Transverse colon (tissue), 4 donors: Measurements from ENCODE around the gene HIF1A. TPM values are rescaled to one million over a fixed set of nuclear protein-coding genes. Genes with fewer than 3 reads are reported as not detected.
"Not testable (repeated sequence)": the region's sequence is repeated elsewhere in the genome, so short reads cannot be mapped to it uniquely, and the experiment has no call there.

Experiments used
- DNase-seq: peaks from one replicate; pipeline ENCODE4 v3.0.0-alpha.2; 2019
- H3K27ac ChIP-seq, 4 donors: fragments of 200-600 bp; sonication (generic); 2 replicates each; pipeline ENCODE4 v1.5.1; 2016 to 2018; ENCODE audit warnings: inconsistent platforms in 4 of 4
- H3K27me3 ChIP-seq: fragments of 200-600 bp; sonication (generic); 2 replicates; pipeline ENCODE4 v1.5.1; 2017; ENCODE audit warnings: inconsistent platforms
- H3K36me3 ChIP-seq, 4 donors: fragments of 200-600 bp; sonication (generic); 2 replicates each; pipeline ENCODE4 v1.5.1; 2017 to 2019; ENCODE audit warnings: inconsistent platforms in 4 of 4
- H3K4me1 ChIP-seq, 4 donors: fragments of 200-600 bp; sonication (generic); 2 replicates each; pipeline ENCODE4 v1.5.1; 2017 to 2020; ENCODE audit warnings: inconsistent platforms in 4 of 4
- H3K4me3 ChIP-seq, 4 donors: fragments of 200-600 bp; sonication (generic); 1 replicate in 1 of 4; 2 replicates in 3 of 4; pipeline versions ENCODE4 v1.5.1 to v1.6.1; 2017 to 2019; ENCODE audit warnings: inconsistent platforms in 4 of 4
- H3K9me3 ChIP-seq, 2 donors: fragments of 200-600 bp; sonication (generic); 2 replicates each; pipeline ENCODE4 v1.5.1; 2017 to 2019; ENCODE audit warnings: inconsistent platforms in 2 of 2
- CTCF ChIP-seq, 5 experiments: fragments of 200-600 bp in 3 of 5; fragments of 450-650 bp in 2 of 5; sonication (generic) in 3 of 5; IDR thresholded peaks; 1 replicate in 2 of 5; 2 replicates in 3 of 5; pipeline ENCODE4 v1.5.1; 2016 to 2017; ENCODE audit warnings: antibody characterized with exemption in 5 of 5, inconsistent platforms in 3 of 5, mild to moderate bottlenecking in 2 of 5, moderate library complexity in 1 of 5
- EP300 ChIP-seq: sonication (generic); formaldehyde crosslinking; IDR thresholded peaks from one replicate; pipeline ENCODE4 v1.6.1; 2017; ENCODE audit warnings: antibody characterized with exemption, low read depth
- POLR2A ChIP-seq: fragments of 450-650 bp; IDR thresholded peaks from one replicate; pipeline ENCODE4 v1.6.1; 2016; ENCODE audit warnings: antibody characterized with exemption, mild to moderate bottlenecking, moderate library complexity
- POLR2AphosphoS5 ChIP-seq, 3 donors: sonication (generic); formaldehyde crosslinking; IDR thresholded peaks; one replicate each; pipeline ENCODE4 v1.6.1; 2016; ENCODE audit warnings: antibody characterized with exemption in 3 of 3
- WGBS, 2 donors: methylation state at CpG; one replicate each; pipeline ENCODE4 v1.1.5; 2018; ENCODE audit warnings: low coverage in 1 of 2; 5-methylcytosine and 5-hydroxymethylcytosine counted together
- in situ Hi-C, 4 donors: fragments of 200-750 bp; cut with MboI; loops; one replicate each; pipeline versions ENCODE4 v1.15.0 to v1.15.1; 2017; ENCODE audit warnings: low sequenced_read_pairs in 3 of 4, low pct_ligation_motif_present in 1 of 4, low pct_unique_long_range_greater_than_20kb in 1 of 4
- intact Hi-C: fragments of 100-400 bp; cut with DNase I; formaldehyde crosslinking; loops from one replicate; pipeline ENCODE4 v1.15.1; 2023; ENCODE audit warnings: low total_unique reads
- total RNA-seq, 4 donors: library from RNA; depleted of rRNA; stranded (reverse); fragments of >200 nt; gene quantifications; one replicate each; pipeline ENCODE4 v1.1.0, GENCODE V29; 2016

Gene HIF1A
- total RNA-seq, 4 donors from 2014 or later = 27.9 to 103 (median 76.1) TPM

- no peak for DNase-seq
- H3K27me3 ChIP-seq = no peaks in the 10 kb centered on the region
- peaks cover 0 to 62% (median 22%) of the 10 kb centered on the region in 4 donors for H3K4me1 ChIP-seq
- no peaks in the 10 kb centered on the region for H3K9me3 ChIP-seq
- intact Hi-C loops = no loop called here
- in situ Hi-C loops = no loop called here
- no peak for TF ChIP-seq POLR2AphosphoS5 (IDR thresholded peaks at IDR 0.05)
- H3K27ac ChIP-seq = no peak overlapping the region
- no peaks in the 10 kb centered on the region for H3K36me3 ChIP-seq
- no peak overlapping the region for H3K4me3 ChIP-seq
- 78% methylated on average over 3 of the region's 3 CpGs for WGBS, 2 donors
These were observed 9.2 kb downstream of the HIF1A start for GRCh38 chr14:61704554-61704953.

- 63 to 64% methylated on average over 1 of the region's 1 CpG for WGBS, 2 donors
- in situ Hi-C loops = no loop called here
- H3K36me3 ChIP-seq = no peaks in the 10 kb centered on the region
- no peak overlapping the region for H3K4me3 ChIP-seq
- H3K9me3 ChIP-seq = no peaks in the 10 kb centered on the region
- TF ChIP-seq POLR2A = no peak
- no peak for TF ChIP-seq CTCF (IDR thresholded peaks at IDR 0.05)
- TF ChIP-seq POLR2AphosphoS5 (IDR thresholded peaks at IDR 0.05) = no peak
- TF ChIP-seq EP300 = no peak
- intact Hi-C loops = no loop called here
- H3K27ac ChIP-seq = no peak overlapping the region
- H3K4me1 ChIP-seq = peaks cover 0 to 62% (median 22%) of the 10 kb centered on the region in 4 donors
- no peak for DNase-seq
- H3K27me3 ChIP-seq = no peaks in the 10 kb centered on the region
These were observed 9.7 kb downstream of the HIF1A start for GRCh38 chr14:61705017-61705416.

GRCh38 chr14:61706096-61706690 lies 10.9 kb downstream of the HIF1A start:
- H3K4me3 ChIP-seq = no peak overlapping the region
- H3K4me1 ChIP-seq = peaks cover 0 to 61% (median 24%) of the 10 kb centered on the region in 4 donors
- H3K36me3 ChIP-seq = no peaks in the 10 kb centered on the region
- no peaks in the 10 kb centered on the region for H3K9me3 ChIP-seq
- no peaks in the 10 kb centered on the region for H3K27me3 ChIP-seq
- H3K27ac ChIP-seq = no peak overlapping the region
- in situ Hi-C loops (no loop called here), intact Hi-C loops (no loop called here)
- no peak for TF ChIP-seq EP300
- no peak for TF ChIP-seq POLR2AphosphoS5 (IDR thresholded peaks at IDR 0.05)
- 62 to 70% methylated on average over 3 of the region's 3 CpGs for WGBS, 2 donors
- no peak for DNase-seq

- H3K9me3 ChIP-seq, H3K27me3 ChIP-seq, DNase-seq, intact Hi-C loops, in situ Hi-C loops, H3K27ac ChIP-seq, H3K4me3 ChIP-seq, H3K36me3 ChIP-seq: not testable (repeated sequence)
- WGBS, 2 donors = 89 to 100% methylated on average over 1 to 3 of the region's 4 CpGs
- H3K4me1 ChIP-seq = peaks cover 0 to 69% (median 33%) of the 10 kb centered on the region in 4 donors
These were observed 12.5 kb downstream of the HIF1A start for GRCh38 chr14:61707774-61708173.

- H3K9me3 ChIP-seq, in situ Hi-C loops, DNase-seq, H3K27me3 ChIP-seq, H3K27ac ChIP-seq, intact Hi-C loops, H3K36me3 ChIP-seq, H3K4me3 ChIP-seq: not testable (repeated sequence)
- peaks cover 0 to 69% (median 36%) of the 10 kb centered on the region in 4 donors for H3K4me1 ChIP-seq
- WGBS, 2 donors = 25 to 88% methylated on average over 1 to 4 of the region's 4 CpGs
These were observed 13.4 kb downstream of the HIF1A start for GRCh38 chr14:61708693-61709092.

- Histone ChIP-seq H3K4me1 (peaks cover 0 to 69% (median 40%) of the 10 kb centered on the region in 4 donors), H3K27me3 (no peaks in the 10 kb centered on the region), H3K36me3 (no peaks in the 10 kb centered on the region), H3K27ac (peak overlapping the region in 2 of 4 donors; percentile 5 to 10), H3K9me3 (no peaks in the 10 kb centered on the region), H3K4me3 (no peak overlapping the region)
- 65 to 68% methylated on average over 9 to 12 of the region's 12 CpGs for WGBS, 2 donors
- intact Hi-C loops (no loop called here), in situ Hi-C loops (no loop called here)
- no peak for DNase-seq
- no peak for TF ChIP-seq CTCF (IDR thresholded peaks at IDR 0.05)
- TF ChIP-seq POLR2AphosphoS5 (IDR thresholded peaks at IDR 0.05) = no peak
- TF ChIP-seq POLR2A = no peak
These were observed 15.8 kb downstream of the HIF1A start for GRCh38 chr14:61710853-61711817.
